Ovary (tissue), 3 donors: ENCODE data around the gene PRAMEF18.

Experiments
- CTCF ChIP-seq, 3 donors: fragments of 450-650 bp in 2 of 3; fragments of 200-600 bp in 1 of 3; IDR thresholded peaks; one replicate each; pipeline versions ENCODE4 v1.5.1 to v1.8.0; 2016 to 2022; ENCODE audit warnings: antibody characterized with exemption in 3 of 3, mild to moderate bottlenecking in 1 of 3
- EP300 ChIP-seq: sonication (generic); formaldehyde crosslinking; IDR thresholded peaks from one replicate; pipeline ENCODE4 v1.6.1; 2017; ENCODE audit warnings: antibody characterized with exemption
- POLR2A ChIP-seq: fragments of 450-650 bp; IDR thresholded peaks from one replicate; pipeline ENCODE4 v1.6.1; 2017; ENCODE audit warnings: antibody characterized with exemption, mild to moderate bottlenecking, moderate library complexity
- donor health status: DM: no; HTN: no; CAD: no.

GRCh38 chr1:13228343-13228781 is 2.4 kb upstream of the PRAMEF18 start:
- TF ChIP-seq CTCF (IDR thresholded peaks at IDR 0.05): no peak
- TF ChIP-seq EP300: no peak
- no peak for TF ChIP-seq POLR2A
